Measurements from ENCODE around the gene DDI1. TPM values are rescaled to one million over a fixed set of nuclear protein-coding genes. Genes with fewer than 3 reads are reported as not detected.
A peak's percentile ranks its signal among the peaks of the same experiment; 100 is the strongest.

Gene DDI1
- total and polyA plus RNA-seq, 2 donors from 2014 or later = not detected

DNA sequence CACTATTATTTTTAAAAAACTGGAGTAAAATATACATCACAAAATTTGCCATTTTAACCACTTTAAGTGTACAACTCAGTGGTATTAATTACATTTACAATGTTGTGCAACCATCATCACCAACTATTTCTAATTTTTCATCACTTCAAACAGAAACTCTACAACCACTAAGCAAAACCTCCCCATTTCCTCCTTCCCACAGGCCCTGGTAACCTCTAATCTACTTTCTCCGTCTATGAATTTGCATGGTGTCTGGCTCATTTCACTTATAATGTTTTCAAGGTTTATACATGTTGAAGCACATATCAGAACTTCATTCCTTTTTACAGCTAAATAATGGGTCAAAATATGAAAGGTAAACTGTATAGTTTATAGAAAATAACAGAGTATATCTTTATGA lies 24.4 kb downstream of the DDI1 start:
- no peak for FAIRE-seq
- no peaks in the 10 kb centered on the region for H3K9me3 ChIP-seq (ENCODE audit: control insufficient read depth in 2 of 3, insufficient read depth in 1 of 3, low read length in 3 of 3)

DNA sequence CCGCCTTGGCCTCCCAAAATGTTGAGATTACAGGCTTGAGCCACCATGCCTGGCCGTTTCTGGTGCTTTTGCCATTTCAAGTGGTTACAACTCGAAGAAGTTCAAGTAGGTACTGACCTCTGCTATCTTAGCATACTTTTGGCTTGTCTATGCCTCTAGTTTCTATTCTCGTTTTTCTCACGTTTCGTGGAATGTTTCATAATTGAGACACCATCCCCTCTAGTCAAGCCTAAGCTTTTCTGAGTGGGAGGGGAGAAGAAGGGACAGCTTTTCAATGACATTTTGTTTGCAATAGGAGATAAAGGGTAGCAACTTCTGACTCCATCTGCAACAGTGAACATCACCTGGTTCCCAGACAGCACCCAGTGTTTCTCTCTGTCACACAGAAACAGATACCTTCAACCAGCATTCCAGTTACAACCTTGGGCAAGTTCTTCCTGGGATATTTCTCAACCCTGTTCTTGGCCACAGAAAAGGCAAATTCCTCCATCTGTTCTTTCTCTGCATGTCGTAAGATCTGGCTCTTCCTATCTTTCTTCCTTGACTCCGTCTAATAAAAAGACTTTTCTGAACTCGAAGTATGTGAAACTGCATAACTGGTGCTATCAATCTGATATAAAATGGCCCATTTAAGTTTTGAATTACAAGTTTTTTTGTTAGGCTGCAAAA lies 25.5 kb downstream of the DDI1 start:
- FAIRE-seq = no peak
- H3K27ac ChIP-seq (ENCODE audit: low read depth in 2 of 2, low read length in 2 of 2) = no peak overlapping the region

More for the DNA sequence above, 24.4 kb downstream of the DDI1 start:
- Histone ChIP-seq H3K27me3 (ENCODE audit: control insufficient read depth, insufficient read depth, low read length) (no peaks in the 10 kb centered on the region), H3K4me3 (ENCODE audit: low read length in 3 of 3) (no peak overlapping the region), H3K27ac (ENCODE audit: low read depth in 2 of 2, low read length in 2 of 2) (no peak overlapping the region), H3K36me3 (ENCODE audit: control insufficient read depth in 2 of 3, insufficient read depth in 3 of 3, low read length in 3 of 3) (no peaks in the 10 kb centered on the region), H3K9ac (ENCODE audit: low read length in 3 of 3) (no peak overlapping the region), H3K4me1 (ENCODE audit: control insufficient read depth in 2 of 3, insufficient read depth in 2 of 3, low read depth in 1 of 3, low read length in 3 of 3) (no peaks in the 10 kb centered on the region)
- TF ChIP-seq, protein P1, sequence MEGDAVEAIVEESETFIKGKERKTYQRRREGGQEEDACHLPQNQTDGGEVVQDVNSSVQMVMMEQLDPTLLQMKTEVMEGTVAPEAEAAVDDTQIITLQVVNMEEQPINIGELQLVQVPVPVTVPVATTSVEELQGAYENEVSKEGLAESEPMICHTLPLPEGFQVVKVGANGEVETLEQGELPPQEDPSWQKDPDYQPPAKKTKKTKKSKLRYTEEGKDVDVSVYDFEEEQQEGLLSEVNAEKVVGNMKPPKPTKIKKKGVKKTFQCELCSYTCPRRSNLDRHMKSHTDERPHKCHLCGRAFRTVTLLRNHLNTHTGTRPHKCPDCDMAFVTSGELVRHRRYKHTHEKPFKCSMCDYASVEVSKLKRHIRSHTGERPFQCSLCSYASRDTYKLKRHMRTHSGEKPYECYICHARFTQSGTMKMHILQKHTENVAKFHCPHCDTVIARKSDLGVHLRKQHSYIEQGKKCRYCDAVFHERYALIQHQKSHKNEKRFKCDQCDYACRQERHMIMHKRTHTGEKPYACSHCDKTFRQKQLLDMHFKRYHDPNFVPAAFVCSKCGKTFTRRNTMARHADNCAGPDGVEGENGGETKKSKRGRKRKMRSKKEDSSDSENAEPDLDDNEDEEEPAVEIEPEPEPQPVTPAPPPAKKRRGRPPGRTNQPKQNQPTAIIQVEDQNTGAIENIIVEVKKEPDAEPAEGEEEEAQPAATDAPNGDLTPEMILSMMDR (IDR thresholded peaks at IDR 0.05; ENCODE audit: borderline replicate concordance, extremely low read depth, insufficient read depth) = no peak
- intact Hi-C loops (cut with DNase I) = no loop called here
- no peak for DNase-seq

GRCh38 chr11:104064034-104064630 lies 27.7 kb downstream of the DDI1 start:
- no peaks in the 10 kb centered on the region for H3K27me3 ChIP-seq (ENCODE audit: control insufficient read depth, insufficient read depth, low read length)
- H3K4me3 ChIP-seq (ENCODE audit: low read length in 3 of 3) = no peak overlapping the region
- FAIRE-seq = no peak
- H3K9me3 ChIP-seq (ENCODE audit: control insufficient read depth in 2 of 3, insufficient read depth in 1 of 3, low read length in 3 of 3) = no peaks in the 10 kb centered on the region
- H3K9ac ChIP-seq (ENCODE audit: low read length in 3 of 3) = no peak overlapping the region
- TF ChIP-seq, protein P1 (IDR thresholded peaks at IDR 0.05; ENCODE audit: borderline replicate concordance, extremely low read depth, insufficient read depth) = no peak
- H3K4me1 ChIP-seq (ENCODE audit: control insufficient read depth in 2 of 3, insufficient read depth in 2 of 3, low read depth in 1 of 3, low read length in 3 of 3) = no peaks in the 10 kb centered on the region
- H3K36me3 ChIP-seq (ENCODE audit: control insufficient read depth in 2 of 3, insufficient read depth in 3 of 3, low read length in 3 of 3) = no peaks in the 10 kb centered on the region
- intact Hi-C loops (cut with DNase I) = no loop called here
- peak in 1 of 5 donors; percentile 9 for DNase-seq
- no peak overlapping the region for H3K27ac ChIP-seq (ENCODE audit: low read depth in 2 of 2, low read length in 2 of 2)

More for the DNA sequence above, 25.5 kb downstream of the DDI1 start:
- Histone ChIP-seq H3K9me3 (ENCODE audit: control insufficient read depth in 2 of 3, insufficient read depth in 1 of 3, low read length in 3 of 3) (no peaks in the 10 kb centered on the region), H3K27me3 (ENCODE audit: control insufficient read depth, insufficient read depth, low read length) (no peaks in the 10 kb centered on the region), H3K4me1 (ENCODE audit: control insufficient read depth in 2 of 3, insufficient read depth in 2 of 3, low read depth in 1 of 3, low read length in 3 of 3) (no peaks in the 10 kb centered on the region), H3K36me3 (ENCODE audit: control insufficient read depth in 2 of 3, insufficient read depth in 3 of 3, low read length in 3 of 3) (no peaks in the 10 kb centered on the region), H3K9ac (ENCODE audit: low read length in 3 of 3) (no peak overlapping the region), H3K4me3 (ENCODE audit: low read length in 3 of 3) (no peak overlapping the region)
- TF ChIP-seq, protein P1 (IDR thresholded peaks at IDR 0.05; ENCODE audit: borderline replicate concordance, extremely low read depth, insufficient read depth) = no peak
- intact Hi-C loops (cut with DNase I) = no loop called here
- DNase-seq = no peak

Measured in kidney (tissue), 14 donors.